ENCODE results near the gene NR1H2.
"Not testable (repeated sequence)": the region's sequence is repeated elsewhere in the genome, so short reads cannot be mapped to it uniquely, and the experiment has no call there.

Gene NR1H2

GRCh38 chr19:50376166-50377050 is at the start of gene NR1H2:
NR1H2 (plus strand) TSS chr19:50376457; CDS start chr19:50377606, 1,149 bp downstream.
- peak; percentile 93 for DNase-seq (ENCODE audit: low read depth in 2 of 2)

GRCh38 chr19:50327013-50327412 is 49.2 kb upstream of the NR1H2 start:
- DNase-seq (ENCODE audit: low read depth in 2 of 2), result no peak

- DNase-seq (ENCODE audit: low read depth in 2 of 2), result no peak
Observed at GRCh38 chr19:50327461-50328223, 48.6 kb upstream of the NR1H2 start.

- DNase-seq (ENCODE audit: low read depth in 2 of 2), result no peak
Observed at GRCh38 chr19:50328224-50328872, 47.9 kb upstream of the NR1H2 start.

GRCh38 chr19:50328873-50329145 is 47.4 kb upstream of the NR1H2 start:
- no peak for DNase-seq (ENCODE audit: low read depth in 2 of 2)

- peak; percentile 82 to 85 for DNase-seq (ENCODE audit: low read depth in 2 of 2)
Observed at GRCh38 chr19:50329146-50329925, 46.9 kb upstream of the NR1H2 start, which contains the start of gene KCNC3. KCNC3 (minus strand) TSS chr19:50329377; CDS start chr19:50329082, 295 bp downstream.

- DNase-seq (ENCODE audit: low read depth in 2 of 2), result not testable (repeated sequence)
Observed at GRCh38 chr19:50329926-50330294, 46.3 kb upstream of the NR1H2 start.

- peak in 1 of 2 experiments; percentile 4 for DNase-seq (ENCODE audit: low read depth in 2 of 2)
Observed at GRCh38 chr19:50330365-50331078, 45.7 kb upstream of the NR1H2 start.

- no peak for DNase-seq (ENCODE audit: low read depth in 2 of 2)
Observed at GRCh38 chr19:50331221-50331993, 44.9 kb upstream of the NR1H2 start.

- DNase-seq (ENCODE audit: low read depth in 2 of 2), result no peak
Observed at GRCh38 chr19:50331994-50332243, 44.3 kb upstream of the NR1H2 start.

- DNase-seq (ENCODE audit: low read depth in 2 of 2), result no peak
Observed at GRCh38 chr19:50332244-50333038, 43.8 kb upstream of the NR1H2 start.

GRCh38 chr19:50333235-50333736 is 43.0 kb upstream of the NR1H2 start:
- DNase-seq (ENCODE audit: low read depth in 2 of 2), result peak; percentile 55 to 59

- no peak for DNase-seq (ENCODE audit: low read depth in 2 of 2)
Observed at GRCh38 chr19:50333737-50334617, 42.3 kb upstream of the NR1H2 start.

GRCh38 chr19:50334741-50335421 is 41.4 kb upstream of the NR1H2 start:
- no peak for DNase-seq (ENCODE audit: low read depth in 2 of 2)

GRCh38 chr19:50337031-50337430 is 39.2 kb upstream of the NR1H2 start:
- not testable (repeated sequence) for DNase-seq (ENCODE audit: low read depth in 2 of 2)

GRCh38 chr19:50340331-50340730 is 35.9 kb upstream of the NR1H2 start:
- no peak for DNase-seq (ENCODE audit: low read depth in 2 of 2)

GRCh38 chr19:50341091-50341564 is 35.1 kb upstream of the NR1H2 start:
- DNase-seq (ENCODE audit: low read depth in 2 of 2), result no peak
